H1 (cell line): ENCODE data around the gene F10. TPM values are rescaled to one million over a fixed set of nuclear protein-coding genes. Genes with fewer than 3 reads are reported as not detected.

Source experiments
- ATF2 ChIP-seq: IDR thresholded peaks from 2 replicates; pipeline ENCODE4 v1.6.1; 2012; ENCODE audit warnings: low read length, inconsistent platforms
- BACH1 ChIP-seq: IDR thresholded peaks from 2 replicates; pipeline ENCODE4 v1.6.1; 2012; ENCODE audit warnings: low read length, improper control_type of control experiment
- BRCA1 ChIP-seq: IDR thresholded peaks from 2 replicates; pipeline ENCODE4 v1.6.1; 2012; ENCODE audit warnings: low read depth, low read length, improper control_type of control experiment
- E2F6 ChIP-seq: IDR thresholded peaks from 2 replicates; pipeline ENCODE4 v1.6.1; 2012; ENCODE audit warnings: inconsistent platforms
- SRF ChIP-seq: IDR thresholded peaks from 2 replicates; pipeline ENCODE4 v1.6.1; 2011; ENCODE audit warnings: mild to moderate bottlenecking, low read depth, low read length, moderate library complexity
- TBP ChIP-seq: IDR thresholded peaks from 2 replicates; pipeline ENCODE4 v1.6.1; 2011; ENCODE audit warnings: low read depth, low read length, improper control_type of control experiment
- polyA plus RNA-seq, 7 experiments: library from polyadenylated mRNA; depleted of rRNA in 3 of 7; stranded (reverse) in 5 of 7; unstranded in 2 of 7; fragments of >200 nt in 5 of 7; fragments of 200-250 nt in 2 of 7; gene quantifications; 1 replicate in 5 of 7; 2 replicates in 1 of 7; 4 replicates in 1 of 7; pipeline versions ENCODE4 v1.2.1 to v1.2.3, GENCODE V29; 2011 to 2013; ENCODE audit warnings: missing spikeins in 2 of 7, mixed read lengths in 2 of 7
- total RNA-seq: library from RNA; stranded (reverse); fragmentation: NEBNext Ultra II Directional; extraction: Animal tissue kit (Norgen Biotek cat#: 25700); gene quantifications from 2 replicates; pipeline ENCODE4 v1.2.1, GENCODE V29; 2021

F10 gene
- total and polyA plus RNA-seq, 2 of the 8 experiments (the other 6 are each of a cell fraction or from before 2014, with no cell fraction given) = 2.0 to 4.2 TPM

- TF ChIP-seq BRCA1 = no peak
- no peak for TF ChIP-seq BACH1
- TF ChIP-seq ATF2 = no peak
- no peak for TF ChIP-seq E2F6
- TF ChIP-seq SRF = no peak
- no peak for TF ChIP-seq TBP
Measured at GRCh38 chr13:113117335-113117872, 5.2 kb upstream of the F10 start (continued).
